ENCODE data around the gene BSCL2.
"Not testable (repeated sequence)": the region's sequence is repeated elsewhere in the genome, so short reads cannot be mapped to it uniquely, and the experiment has no call there.

The BSCL2 gene

DNA sequence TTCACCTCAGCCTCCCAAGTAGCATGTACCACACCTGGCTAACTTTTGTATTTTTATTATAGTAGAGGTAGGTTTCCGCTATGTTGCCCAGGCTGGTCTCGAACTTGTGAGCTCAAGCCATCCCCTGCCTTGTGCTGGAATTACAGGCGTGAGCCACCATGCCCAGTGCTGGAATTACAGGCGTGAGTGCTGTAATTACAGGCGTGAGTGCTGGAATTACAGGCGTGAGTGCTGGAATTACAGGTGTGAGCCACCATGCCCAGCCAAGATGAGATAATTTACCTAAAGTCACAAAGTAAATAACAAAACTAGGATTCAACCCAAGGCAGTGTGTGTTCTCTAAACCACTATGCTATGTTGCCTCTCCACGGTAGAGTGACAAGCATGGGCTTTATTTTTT, 24.7 kb downstream of the BSCL2 start:
- DNase-seq = no peak

- DNase-seq = no peak
Measured at GRCh38 chr11:62680825-62681240, 26.4 kb downstream of the BSCL2 start.

- DNase-seq = peak; percentile 81
Measured at GRCh38 chr11:62678770-62679696, 28.2 kb downstream of the BSCL2 start, which contains the start of gene UBXN1. UBXN1 (minus strand) TSS chr11:62679073; CDS start chr11:62678923, 150 bp downstream.

DNA sequence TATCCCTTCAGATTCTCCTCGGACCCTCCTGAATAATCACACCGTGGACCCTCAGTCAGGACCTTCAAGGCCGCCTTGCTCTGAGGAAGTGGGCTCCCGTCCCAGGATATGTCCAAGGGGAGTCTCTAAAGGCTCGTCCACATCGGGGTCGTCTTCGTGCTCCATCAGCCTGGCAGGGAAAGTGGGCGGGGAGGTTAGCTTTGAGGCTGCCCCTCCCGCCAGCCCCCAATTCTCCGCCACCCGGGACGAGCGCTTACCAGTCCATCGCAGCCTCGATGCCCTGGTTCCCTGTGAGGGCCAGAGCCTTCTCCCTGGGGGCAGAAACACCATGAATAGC, 28.8 kb downstream of the BSCL2 start:
- no peak for DNase-seq

DNA sequence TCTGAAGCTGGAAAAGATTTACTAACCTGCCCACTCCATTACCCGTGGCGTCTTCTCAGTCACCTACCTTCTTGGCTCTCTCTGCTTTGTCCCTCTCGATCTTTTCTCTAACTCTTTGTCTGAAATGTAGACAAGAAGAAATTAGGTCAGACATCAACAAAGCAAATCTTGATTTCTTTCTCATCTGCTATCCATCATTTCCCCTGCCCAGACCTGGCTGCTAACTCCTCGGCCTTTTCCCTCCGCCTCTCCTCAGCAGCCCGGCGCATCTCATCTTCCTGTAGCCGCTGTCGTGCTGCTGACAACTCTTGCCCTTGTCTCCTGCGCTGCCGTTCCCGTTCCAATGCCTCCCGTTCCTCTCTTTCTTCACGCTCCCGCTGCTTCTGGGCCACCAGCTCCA, 29.5 kb downstream of the BSCL2 start:
- no peak for DNase-seq

DNA sequence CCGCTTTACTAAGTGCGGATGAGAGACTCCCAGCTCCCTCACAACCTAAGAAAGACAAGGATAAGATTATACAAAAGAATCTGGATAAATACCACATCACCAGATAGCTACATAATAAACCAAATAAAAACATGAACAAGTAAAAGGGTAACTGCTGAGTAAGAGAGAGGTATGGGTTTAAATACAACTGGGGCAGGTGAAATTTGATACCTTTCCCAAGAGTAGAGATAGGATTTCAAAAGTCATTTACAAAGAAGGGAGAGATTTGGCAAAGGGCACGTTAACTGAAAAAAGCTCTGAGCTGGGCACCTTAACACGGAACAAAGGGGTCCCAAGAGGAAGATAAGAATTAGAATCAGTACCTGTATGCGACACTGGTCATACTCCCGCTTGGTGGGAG, 30.1 kb downstream of the BSCL2 start:
- no peak for DNase-seq

DNA sequence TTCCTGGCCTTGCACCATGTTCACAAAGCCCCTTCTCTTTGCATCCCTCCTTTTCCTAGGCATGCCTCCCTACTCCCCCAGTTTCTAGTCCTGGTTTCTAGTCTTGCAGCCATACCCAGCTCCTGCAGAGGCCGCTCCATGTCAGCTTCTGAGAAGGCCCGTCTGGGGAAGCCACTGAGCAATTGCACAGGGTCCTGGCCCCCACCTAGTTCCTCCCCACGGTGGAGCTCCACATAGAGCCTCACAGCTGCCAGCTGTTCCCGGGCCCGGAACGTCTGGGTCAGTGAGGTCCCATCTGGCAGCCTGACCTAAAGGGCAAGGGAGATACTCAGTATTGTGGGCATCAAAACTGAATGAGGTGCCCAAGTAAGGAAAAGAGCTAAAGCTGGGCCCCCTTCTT, 30.5 kb downstream of the BSCL2 start:
- DNase-seq = no peak

- DNase-seq = not testable (repeated sequence)
Measured at GRCh38 chr11:62675415-62675814, 31.8 kb downstream of the BSCL2 start.

GRCh38 chr11:62673196-62673525, 34.1 kb downstream of the BSCL2 start:
- DNase-seq = no peak

GRCh38 chr11:62671608-62672389, 35.4 kb downstream of the BSCL2 start, which contains the start of the genes LBHD1 and UQCC3:
LBHD1 (minus strand) TSS chr11:62672267; CDS start chr11:62670031, 2,236 bp downstream.
UQCC3 (plus strand) TSS chr11:62671673; CDS start chr11:62671746, 73 bp downstream.
- peak; percentile 66 for DNase-seq

DNA sequence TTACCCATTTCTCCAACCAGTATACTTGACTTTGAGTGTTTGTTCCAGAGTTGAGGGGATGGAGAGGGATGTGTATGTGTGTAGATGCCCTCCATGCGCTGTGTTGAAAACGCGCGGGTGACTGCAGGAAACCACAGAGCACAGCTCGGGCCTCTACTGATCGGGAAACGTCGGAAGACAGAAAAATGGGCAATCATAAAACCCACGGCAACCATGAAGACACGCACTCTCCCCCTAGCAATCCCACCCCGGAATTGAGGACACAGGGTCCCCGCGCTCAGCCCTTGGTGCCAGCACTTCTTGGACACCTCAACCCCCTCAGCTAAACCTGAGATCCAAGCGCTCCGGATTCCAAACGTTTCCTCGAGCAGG, 36.0 kb downstream of the BSCL2 start:
- DNase-seq = no peak

- DNase-seq = no peak
Measured at GRCh38 chr11:62669420-62670161, 37.6 kb downstream of the BSCL2 start.

GRCh38 chr11:62667460-62667859, 39.8 kb downstream of the BSCL2 start:
- DNase-seq = no peak

GRCh38 chr11:62666259-62666926, 40.8 kb downstream of the BSCL2 start:
- no peak for DNase-seq

DNA sequence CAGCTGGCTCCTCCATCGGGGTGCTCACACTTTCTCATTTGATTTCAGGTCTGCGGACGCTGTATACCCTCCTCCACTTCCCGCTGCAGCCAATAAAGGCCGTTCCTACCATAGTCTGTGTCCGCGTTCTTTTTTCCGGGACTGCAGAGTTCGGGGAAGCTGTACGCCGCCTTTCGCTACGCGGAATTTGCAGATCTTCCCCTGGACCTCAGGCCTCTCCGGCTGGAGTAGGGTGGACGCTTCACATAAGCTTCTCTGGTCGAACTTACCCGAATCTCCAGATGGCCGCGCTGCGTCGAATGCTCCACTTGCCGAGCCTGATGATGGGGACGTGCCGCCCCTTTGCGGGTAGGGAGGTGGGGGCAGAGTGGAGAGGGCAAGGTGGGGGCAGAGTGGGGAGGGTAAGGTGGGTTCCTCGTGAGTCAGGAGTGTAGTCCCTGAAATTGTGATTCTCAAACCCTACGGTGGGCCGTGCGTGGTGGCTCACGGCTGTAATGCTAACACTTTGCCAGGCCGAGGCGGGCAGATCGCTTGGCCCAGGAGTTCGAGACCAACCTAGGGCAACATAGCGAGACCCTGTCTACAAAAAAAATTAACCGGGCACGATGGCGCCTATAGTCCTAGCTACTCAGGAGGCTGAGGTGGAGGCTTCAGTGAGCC, 41.5 kb downstream of the BSCL2 start:
- DNase-seq = peak; percentile 57

GRCh38 chr11:62665075-62665598, 42.1 kb downstream of the BSCL2 start, which contains the start of the genes C11orf98 and CSKMT:
C11orf98 (minus strand) TSS chr11:62665210; CDS start chr11:62665169, 41 bp downstream.
CSKMT (plus strand) TSS chr11:62665312; CDS start chr11:62665880, 568 bp downstream.
- peak; percentile 96 for DNase-seq

DNA sequence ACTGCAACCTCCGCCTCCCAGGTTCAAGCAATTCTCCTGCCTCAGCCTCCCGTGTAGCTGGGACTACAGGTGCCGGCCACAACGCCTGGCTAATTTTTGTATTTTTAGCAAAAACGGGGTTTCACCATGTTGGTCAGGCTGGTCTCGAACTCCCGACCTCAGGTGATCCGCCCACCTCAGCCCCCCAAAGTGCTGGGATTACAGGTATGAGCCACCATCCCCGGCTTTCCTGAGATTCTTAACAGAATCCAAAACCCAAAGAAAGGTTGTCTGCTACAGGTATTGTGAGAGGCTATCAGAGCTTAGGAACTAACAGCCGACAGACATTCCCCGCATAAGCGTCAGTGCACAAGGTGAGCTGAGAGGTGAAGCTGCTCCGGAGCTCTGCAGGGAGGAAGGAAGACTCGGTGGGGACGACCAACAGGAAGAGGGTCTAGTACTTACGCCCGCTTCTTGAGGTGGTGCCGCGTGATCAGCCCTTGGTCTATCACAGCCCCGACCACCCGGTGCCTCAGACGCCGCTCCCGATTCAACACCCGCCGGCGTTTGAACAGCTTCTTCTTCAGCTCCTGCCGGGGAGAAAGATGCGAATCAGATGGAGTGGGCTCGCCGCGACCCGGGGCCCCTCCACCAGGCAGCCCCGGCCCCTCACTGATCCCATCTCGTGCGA, 42.7 kb downstream of the BSCL2 start:
- no peak for DNase-seq

DNA sequence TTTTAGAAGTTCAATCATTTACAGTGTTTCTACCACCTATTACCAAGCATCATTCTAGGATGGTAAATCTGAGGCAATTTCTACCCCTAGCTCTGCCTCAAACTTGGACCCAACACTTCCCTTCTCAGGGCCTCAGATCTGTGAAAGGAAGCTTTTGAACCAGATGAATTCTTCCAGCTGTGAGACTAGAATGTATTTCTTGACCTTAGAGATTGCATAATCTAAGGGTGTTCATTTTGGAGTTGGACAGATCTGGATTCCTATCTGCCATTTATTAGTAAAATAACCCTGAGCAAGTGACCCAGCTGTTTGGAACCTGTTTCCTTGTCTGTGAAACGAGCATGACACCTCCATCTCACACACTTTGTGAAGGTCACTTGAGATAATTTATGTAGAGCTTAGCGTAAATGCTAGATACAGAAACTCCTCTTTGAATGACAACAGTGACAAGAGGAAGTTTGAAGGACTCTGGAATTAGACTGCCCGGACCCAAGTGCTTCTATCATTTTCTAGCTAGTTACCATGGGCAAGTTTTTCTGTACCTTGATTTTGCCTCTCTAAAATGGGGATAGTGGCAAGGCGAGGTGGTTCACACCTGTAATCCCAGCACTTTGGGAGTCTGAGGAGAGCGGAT, 50.3 kb downstream of the BSCL2 start:
- DNase-seq = no peak

DNA sequence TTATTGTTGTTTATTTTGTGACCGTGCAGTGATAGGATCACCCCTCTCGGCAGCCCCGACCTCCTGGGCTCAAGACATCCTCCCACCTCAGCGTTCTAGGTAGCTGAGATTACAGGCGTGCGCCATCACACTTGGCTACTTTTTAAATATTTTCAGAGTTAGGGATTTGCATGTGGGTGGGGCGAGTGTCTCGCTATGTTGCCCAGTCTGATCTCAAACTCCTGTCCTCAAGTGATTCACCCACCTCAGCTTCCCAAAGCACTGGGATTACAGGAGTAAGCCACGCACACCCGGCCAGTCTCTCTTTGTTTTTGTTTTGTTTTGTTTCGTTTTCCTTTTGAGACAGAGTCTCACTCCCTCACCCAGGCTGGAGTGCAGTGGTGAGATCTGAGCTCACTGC, 52.9 kb downstream of the BSCL2 start:
- DNase-seq = no peak

All from activated CD4-positive, CD25-positive, alpha-beta regulatory T cell treated with anti-CD3 and anti-CD28 coated beads, Interleukin-2, amount 50 U/mL, for 72 hours (primary cell).